NCI-H2171 treated with DMSO at 0.1 percent for 48 hours (cell line): ENCODE measurements around the gene LMBR1.
"Not testable (repeated sequence)": the region's sequence is repeated elsewhere in the genome, so short reads cannot be mapped to it uniquely, and the experiment has no call there.

Experiments
- DNase-seq: peaks from one replicate; lab custom pipeline; 2025; lab: John Stamatoyannopoulos, UW

LMBR1 gene

GRCh38 chr7:156655251-156655650 is 237.7 kb downstream of the LMBR1 start:
- no peak for DNase-seq

- DNase-seq, result no peak
Measured at GRCh38 chr7:156654511-156655234, 238.3 kb downstream of the LMBR1 start.

DNA sequence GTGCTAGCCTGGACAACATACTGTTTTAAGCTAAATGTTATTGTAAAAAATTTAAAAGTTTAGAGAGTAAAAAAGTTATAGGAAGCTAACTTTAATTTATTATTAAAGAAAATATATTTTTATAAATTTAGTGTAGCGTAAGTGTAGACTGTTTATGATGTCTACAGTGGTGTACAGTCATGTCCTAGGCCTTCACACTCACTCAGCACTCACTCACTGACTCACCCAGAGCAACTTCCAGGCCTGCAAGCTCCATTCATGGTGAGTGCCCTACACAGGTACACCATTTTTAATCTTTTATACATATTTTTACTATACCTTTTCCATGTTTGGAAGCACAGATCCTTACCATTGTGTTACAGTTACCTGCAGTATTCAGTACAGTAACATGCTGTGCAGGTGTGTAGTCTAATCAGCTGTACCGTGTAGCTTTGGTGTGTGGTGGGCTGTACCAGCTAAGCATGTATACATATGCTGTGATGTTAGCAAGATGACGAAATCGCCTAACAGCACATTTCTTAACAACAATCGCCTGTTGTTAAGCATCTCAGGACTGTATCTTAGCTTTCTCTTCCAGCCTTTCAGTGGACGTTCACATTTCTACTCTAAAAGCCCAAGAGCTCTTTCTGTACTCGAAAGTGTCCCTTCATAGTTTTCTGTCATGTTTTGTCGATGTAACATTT is 240.0 kb downstream of the LMBR1 start:
- no peak for DNase-seq

GRCh38 chr7:156651474-156651873 is 241.5 kb downstream of the LMBR1 start:
- no peak for DNase-seq

- no peak for DNase-seq
Measured at GRCh38 chr7:156650042-156650441, 242.9 kb downstream of the LMBR1 start.

GRCh38 chr7:156647330-156647729 is 245.7 kb downstream of the LMBR1 start:
- not testable (repeated sequence) for DNase-seq

DNA sequence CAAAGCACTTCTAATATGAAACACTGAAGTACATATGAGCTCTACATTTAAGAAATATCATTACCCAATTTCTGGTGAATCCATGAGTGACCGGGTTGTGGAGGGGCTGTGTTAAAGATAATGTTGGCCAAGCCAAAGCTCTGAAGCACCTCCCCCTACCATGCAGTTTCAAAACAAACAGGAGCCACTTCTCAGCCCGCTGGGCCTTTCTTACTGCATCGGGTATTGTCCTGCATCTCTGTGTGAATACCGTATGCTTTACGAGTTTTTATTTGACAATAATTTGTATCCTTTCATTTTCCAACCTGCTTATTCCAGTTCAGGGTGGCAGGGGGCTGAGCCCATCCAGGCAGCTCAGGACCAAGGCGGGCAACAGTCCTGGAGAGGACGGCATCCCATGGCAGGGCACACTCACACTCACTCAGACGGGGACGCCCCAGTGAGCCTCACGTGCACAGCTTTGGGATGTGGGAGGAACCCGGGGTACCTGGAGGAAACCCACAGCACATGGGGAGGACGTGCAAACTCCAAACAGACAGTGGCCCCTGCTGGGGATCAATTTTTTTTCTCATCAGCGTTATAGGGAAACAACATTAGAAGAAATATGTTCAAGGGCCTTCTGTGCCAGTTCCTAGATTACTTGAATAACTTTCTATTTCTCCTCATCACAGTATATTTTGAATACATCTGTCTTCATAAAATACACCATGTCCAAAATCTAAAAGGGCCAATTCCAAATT is 250.5 kb downstream of the LMBR1 start:
- no peak for DNase-seq

GRCh38 chr7:156640949-156641485 is 252.0 kb downstream of the LMBR1 start:
- peak; percentile 73 for DNase-seq

DNA sequence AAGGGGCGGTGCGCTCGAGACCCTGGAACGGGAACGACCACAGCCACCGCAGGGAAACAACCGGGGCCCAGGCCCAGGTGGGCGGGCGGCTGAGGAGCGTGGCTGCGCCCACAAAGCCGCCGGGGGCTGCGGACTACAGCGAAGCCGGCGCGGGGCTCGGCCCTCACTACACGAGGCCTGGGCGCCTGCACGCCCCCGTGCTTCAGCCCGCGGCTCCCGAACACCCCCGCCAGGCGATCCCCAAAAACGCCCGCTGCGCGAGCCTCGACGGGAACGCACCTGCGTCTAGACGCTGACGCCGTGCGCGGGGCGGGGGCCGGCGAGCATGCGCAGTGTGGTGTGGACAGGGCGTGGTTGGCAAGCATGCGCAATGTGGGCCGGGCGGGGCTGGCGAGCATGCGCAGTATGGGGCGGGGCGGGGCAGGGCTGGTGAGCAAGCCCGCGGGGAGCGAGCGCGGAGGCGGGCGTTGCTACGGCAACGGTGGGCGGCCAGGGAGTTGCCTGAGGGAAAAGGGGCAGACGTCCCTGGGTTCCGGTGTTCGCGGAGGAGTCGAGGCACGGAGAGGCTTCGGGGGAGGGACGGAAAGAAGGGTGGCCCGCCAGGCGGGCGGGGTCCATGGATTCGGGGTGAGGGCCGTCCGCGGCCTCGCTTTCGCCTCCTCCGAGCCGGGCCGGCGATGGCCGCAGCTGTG is 252.6 kb downstream of the LMBR1 start, which contains the start of gene RNF32:
TSS of gene RNF32 (plus strand) at position 518 of the 692 bp plus-strand sequence. CDS start 3,104 bp downstream, outside the sequence.
- DNase-seq, result peak; percentile 91

DNA sequence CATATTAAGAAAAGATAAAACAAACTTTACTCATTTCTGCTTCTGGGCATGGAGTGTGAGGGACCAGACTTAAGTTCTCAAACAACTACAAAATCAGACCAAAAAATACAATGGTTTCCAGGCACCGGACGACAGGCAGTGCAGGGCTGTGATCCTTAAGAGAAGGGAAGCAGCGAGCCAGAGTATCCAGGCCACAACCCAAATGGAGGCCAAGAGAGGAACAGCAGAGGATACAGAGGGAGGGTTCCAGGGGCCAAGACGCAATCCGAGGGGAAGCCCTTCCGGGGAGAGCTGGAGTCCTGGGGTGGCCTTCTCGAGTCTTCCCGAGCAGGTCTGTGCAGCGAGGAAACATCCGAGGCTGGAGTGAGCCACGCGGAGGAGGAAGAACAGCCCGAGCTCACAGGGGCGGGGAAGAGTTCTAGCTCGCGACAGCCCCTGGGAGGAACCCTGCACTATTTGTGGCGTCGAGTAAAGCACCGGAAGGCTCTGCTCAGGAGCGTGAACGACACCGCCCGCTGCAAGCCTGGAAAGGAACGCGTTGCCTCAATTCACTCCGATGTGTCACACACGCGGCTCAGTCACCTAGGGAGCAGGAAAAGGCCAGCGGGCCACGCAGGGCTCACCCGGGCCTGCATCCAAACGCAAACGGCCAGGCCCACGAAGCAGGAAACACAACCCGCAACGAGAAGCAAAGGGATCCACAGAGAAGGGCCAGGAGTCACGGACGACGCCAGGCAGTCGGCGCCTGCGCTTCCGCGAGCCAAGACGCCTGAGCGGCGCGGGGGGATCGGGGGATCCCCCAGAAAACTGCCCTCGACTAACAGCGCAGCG is 253.3 kb downstream of the LMBR1 start:
- DNase-seq, result no peak

DNA sequence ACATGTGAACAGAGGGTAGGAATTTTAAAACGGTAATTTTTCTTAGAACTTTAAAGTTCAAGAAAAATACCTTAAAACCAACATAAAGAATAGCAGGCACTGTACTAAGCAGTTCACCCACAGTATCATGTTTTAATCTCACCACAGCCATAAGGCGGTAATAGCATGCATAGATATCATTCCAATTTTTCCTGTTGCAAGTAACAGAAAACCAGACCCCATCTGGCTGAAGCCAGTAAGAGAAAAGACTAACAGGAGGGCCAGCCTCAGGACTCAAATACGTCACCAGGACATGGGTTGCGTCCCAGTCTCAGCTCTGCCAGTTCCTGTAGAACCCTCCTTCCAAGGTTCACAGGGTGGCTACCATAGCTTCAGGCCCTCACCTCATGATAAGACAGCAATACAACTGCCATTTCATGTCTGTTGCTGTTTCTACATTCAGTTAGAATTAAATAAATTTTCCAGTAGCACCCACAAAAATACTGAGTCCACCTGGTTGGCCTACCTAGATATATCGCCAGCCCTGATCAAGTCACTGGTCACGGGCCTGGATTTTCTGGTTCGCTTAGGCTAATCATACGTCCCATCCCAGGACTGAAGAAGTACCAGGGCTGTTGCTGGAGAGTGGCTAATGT is 254.4 kb downstream of the LMBR1 start:
- peak; percentile 30 for DNase-seq

DNA sequence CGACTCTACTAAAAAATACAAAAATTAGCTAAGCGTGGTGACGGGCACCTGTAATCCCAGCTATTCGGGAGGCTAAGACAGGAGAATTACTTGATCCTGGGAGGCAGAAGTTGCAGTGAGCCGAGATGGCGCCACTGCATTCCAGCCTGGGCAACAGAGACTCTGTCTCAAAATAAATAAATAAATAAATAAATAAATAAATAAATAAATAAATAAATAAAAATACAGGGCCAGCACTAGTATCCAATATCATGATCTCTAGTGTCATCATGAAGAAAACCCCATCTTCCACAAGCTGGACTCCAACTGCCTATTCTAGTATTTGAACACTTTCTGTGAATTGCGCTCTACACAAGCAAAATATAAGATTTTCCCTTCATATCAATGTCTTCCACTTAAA is 255.9 kb downstream of the LMBR1 start:
- not testable (repeated sequence) for DNase-seq

DNA sequence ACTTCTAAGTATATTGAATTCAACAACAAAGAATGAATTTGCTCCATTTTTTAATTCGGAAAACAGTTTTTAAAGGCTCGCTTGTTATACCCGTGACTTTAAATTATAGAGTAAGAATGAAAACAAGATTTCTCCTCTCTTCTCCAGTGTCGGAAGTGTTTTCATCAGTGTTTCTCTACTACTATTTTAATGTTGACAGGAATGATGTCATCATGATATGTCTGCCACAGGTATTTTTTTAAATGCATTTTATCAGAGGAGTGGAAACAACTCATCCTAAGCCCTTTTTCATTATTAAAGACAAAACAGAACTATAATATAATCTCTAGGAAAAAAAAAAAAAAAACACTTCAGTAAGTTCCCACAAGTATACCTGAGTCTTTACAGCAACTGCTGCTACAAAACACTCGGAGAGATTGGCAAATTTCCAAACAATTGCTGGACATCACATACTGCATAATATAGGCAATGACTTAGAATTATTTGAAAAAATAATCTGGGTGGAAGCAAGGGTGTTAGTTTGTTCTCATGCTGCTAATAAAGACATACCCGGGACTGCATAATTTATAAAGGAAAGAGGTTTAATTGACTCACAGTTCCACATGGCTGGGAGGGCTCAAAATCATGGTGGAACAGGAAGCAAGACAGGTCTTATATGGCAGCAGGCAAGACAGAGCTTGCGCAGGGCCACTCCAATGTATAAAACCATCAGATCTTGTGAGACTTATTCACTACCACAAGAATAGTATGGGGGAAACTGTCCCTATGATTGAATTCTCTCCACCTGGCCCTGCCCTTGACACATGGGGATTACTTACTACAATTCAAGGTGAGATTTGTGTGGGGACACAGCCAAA is 257.2 kb downstream of the LMBR1 start:
- no peak for DNase-seq

- no peak for DNase-seq
Measured at GRCh38 chr7:156634117-156634516, 258.9 kb downstream of the LMBR1 start.

DNA sequence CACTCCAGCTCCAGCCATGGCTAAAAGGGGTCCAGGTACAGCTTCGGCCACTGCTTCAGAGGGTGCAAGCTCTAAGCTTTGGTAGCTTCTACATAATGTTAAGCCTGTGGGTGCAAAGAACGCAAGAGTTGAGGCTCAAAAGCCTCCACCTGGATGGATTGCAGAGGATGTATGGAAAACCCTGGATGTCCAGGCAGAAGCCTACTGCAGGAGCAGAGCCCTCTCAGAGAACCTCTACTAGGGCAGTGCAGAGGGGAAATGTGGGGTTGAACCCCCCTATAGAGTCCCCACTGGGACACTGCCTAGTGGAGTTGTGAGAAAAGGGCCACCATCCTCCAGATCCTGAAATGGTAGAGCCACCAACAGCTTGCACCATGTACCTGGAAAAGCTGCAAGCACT is 263.1 kb downstream of the LMBR1 start:
- no peak for DNase-seq

DNA sequence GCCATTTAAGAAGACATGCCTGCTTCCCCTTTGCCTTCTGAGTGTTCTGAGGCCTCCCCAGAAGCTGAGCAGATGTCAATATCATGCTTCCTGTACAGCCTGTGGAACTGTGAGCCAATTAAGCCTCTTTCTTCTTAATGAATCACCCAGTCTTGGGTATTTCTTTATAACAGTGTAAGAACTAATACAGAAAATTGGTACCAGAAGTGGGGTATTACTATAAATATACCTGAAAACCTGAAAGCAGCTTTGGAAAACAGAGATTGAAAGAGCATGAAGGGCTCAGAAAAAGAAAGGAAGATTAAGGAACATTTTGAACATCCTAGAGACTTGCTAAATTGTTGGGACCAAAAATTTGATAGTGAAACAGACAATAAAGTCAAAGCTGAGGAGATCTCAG is 264.4 kb downstream of the LMBR1 start:
- no peak for DNase-seq
